ENCODE measurements around the gene HPX.

HPX gene

GRCh38 chr11:6458352-6459098, 17.7 kb upstream of the HPX start:
- no peak for DNase-seq

DNA sequence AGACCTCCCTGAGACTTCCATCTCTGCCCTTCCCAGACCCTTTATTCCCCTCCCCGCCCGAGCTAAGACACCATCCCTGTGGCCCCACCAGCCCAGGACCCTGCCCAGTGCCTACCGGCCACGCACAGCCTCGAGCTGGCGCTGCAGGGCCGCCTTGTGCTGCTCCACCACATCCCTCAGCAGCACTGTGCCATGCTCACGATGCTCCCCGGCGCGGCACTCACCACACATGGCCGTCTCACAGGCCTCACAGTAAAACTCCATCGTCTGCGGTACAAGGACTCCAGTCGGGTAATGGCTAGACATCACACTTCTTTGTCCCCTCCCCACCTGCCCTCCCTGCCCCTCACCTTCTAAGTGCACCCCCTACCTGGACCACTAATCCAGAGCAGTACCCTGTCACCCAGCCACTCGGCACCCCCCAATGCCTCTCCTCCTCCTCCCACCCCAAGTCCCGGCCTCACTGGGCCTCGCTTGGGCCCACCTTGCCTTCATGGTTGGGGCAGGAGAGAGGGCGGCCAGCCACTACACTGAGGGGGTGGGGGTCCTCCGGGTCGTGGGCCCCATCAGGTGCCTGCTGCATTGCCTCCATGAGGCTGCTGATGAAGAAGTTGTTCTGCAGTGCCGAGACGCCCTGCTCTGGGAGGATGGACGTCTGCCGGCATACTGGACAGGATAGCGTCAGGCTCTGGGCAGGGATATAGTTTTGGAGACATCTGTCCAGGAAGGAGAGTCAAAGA, 17.0 kb upstream of the HPX start:
- no peak for DNase-seq

GRCh38 chr11:6456361-6457073, 15.7 kb upstream of the HPX start:
- no peak for DNase-seq

DNA sequence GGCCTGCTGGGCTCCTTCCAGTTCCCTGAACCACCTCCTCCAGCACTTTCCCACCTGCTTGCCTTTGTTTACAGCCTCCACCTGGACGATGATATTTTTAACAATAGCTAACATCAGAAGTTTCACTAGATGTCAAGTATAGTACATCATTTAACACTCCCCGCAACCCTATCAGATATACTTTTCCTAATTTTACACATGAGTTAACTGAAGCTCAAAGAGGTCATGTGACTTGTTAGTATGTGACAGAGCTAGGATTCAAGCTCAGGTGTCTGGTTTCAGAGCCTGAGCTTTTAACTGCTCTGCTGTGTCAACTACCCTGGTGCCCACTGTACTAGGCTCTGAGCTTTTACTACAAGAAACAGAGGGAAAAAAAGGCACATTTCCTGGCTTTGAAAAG, 14.3 kb upstream of the HPX start:
- no peak for DNase-seq

DNA sequence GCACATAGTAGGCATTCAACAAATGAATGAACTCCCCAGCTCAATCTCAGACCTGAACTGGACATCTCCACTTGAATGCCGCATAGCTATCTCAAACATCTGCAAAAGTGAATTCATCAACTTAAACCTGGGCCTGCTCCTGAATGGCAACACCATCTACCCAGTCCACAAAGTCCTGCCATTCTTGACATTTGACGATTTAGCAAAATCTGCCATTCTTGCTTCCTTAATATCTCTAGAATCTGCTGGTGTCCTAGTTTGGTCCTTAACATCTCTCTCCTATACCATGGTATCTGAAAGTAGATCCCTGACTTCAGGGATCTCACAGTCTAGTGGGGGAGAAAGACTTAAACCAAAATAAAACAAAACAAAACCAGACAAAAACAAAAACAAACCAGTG, 12.4 kb upstream of the HPX start:
- no peak for DNase-seq

GRCh38 chr11:6452219-6452618, 11.4 kb upstream of the HPX start:
- no peak for DNase-seq

DNA sequence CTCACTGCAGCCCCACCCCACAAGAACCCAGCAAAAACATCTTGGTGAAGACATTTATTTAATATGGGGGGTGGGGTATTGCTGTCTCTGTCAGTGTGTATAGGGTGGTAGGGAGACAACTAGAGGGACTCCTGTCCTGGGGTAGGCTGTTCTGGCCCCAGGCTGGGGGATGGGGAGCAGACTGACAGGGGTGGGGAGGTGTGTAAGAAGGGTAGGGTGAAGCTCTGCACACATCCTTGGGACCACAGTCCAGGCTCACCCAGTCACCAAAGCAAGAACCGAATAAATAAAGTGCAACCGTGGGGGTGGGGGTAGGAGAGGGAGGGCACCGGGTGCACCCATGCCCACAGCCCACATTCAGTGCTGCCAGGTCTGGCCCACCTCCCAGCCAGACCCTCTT, 7.8 kb upstream of the HPX start:
- no peak for DNase-seq

DNA sequence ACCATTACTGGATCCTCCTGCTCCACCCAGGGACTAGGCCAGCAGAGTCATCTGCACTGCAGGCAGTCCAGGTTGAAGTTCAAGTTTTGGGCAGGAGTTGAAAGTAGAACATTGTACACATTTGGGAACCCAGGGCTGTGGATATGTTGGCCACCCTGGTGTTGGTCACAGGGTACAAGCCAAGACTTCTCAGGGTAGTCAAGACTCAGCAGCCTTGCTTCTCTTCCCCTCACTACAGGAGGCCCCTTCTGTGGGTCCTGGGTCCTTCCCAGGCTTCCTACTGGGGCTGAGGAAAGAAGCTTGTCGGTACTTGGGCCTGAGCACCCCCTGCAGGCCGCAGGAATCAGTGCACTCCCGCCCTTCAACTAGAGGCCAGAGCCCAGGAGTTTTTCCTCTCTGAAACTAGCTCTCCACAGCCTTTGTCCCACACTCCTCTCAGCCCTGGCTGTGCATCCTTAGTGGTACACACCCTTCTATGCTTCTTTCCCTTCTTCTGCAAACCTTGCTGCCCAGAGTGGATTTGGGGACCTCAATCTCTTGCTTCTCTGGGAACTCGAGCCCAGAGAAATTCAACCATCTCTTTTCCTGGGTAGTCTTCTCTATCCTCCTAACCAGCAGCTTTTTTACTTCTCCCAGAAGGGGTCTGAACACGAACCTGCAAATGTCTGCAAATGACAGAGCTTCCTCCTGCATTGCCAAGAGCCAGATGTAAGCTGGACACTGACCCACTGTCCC, 2.6 kb upstream of the HPX start:
- DNase-seq: no peak

- no peak for DNase-seq
These were observed 1.7 kb upstream of the HPX start for GRCh38 chr11:6442441-6442840.

GRCh38 chr11:6438979-6439571, 1.7 kb downstream of the HPX start:
- no peak for DNase-seq

DNA sequence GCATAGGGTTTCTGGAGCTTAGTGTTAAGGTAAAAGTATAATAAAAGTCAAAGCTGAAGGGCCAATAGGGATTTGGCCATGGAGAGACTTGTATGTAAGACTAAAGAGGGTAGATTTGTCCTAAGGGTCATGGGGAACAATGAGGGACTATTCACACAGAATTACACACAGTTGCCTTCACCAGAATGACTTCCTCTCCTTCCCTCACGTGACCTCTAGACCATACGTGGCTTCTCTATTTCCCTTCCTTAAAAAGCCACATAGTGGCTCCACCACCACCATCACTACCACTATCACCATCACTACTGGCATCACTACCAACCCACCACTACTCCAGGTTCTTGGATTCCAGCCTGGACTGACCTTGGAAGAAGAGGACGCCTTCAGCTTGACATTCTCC, 2.8 kb downstream of the HPX start:
- DNase-seq: no peak

- DNase-seq: no peak
These were observed 3.4 kb downstream of the HPX start for GRCh38 chr11:6437423-6437822.

- DNase-seq: no peak
These were observed 6.7 kb downstream of the HPX start for GRCh38 chr11:6433998-6434660.

DNA sequence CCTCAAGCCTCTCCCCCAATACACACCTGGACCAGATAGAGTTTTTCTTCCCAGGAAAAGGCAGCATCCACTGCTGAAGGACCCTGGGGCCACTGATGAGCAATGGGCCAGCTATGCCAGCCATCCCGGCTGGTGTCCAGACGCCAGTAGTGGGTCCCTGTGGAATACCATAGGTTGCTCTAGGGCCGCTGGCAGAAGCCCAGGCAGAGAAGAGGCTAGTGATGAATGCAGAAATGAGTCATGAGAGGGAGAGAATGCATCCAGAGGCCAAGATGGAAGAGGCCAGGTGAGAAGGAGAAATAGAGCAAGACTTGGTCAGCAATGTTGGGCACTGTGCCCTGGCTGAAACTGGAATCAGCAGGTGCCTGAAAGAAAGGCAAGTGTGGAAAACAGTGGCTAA, 8.9 kb downstream of the HPX start:
- no peak for DNase-seq

DNA sequence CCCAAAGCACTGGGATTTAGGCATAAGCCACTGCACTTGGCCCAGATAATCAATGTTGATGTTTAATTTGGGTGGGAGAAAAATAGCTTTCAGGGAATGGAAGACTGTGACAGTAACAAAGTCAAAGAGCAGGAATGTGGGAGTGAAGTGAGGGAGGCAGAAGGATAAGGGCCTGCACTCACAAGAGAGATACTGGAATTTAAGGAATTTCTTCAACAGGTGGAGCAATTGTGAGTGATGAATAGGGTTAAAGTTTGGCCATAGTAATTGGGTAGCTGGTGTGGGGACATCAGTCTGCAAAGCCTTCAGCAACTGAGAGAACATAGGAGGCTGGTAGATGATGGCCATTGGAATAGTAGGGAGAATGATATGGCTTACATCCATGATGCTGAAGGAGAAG, 13.3 kb downstream of the HPX start:
- no peak for DNase-seq

GRCh38 chr11:6420677-6421076, 20.1 kb downstream of the HPX start:
- no peak for DNase-seq

DNA sequence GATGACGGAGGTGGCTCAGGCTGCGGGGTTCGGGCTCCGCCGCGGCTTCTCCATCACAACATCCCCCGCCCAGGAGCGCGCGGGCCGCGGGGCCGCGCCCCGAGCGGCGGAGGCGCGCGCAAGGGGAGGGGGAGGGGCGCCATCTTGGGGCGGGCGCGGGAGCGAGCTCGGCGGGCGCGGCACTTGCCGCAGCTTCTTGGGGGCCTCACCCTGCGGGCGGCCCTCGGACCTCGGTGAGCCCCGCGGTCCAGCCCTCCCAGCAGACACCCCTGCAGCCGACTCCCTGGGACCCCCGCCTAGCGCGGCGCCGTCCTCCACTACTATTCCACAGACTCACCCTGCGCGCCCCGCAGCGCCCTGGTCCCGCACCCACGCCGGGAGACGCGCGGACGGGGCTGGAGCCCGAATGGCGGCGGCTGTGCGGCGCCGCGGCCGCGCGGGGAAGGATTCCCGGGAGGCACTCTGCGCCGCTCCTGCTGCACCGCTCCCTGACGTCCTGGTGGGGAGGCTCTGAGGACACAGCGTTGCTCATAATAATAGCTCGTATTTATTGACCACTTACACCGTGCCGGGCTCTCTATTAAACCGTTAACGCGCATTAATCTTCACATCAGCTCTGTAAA, 21.7 kb downstream of the HPX start, which contains the start of gene APBB1:
APBB1 (minus strand) TSS at position 86 of the 623 bp plus-strand sequence. CDS start 7,747 bp downstream, outside the sequence.
- peak; percentile 55 for DNase-seq

DNA sequence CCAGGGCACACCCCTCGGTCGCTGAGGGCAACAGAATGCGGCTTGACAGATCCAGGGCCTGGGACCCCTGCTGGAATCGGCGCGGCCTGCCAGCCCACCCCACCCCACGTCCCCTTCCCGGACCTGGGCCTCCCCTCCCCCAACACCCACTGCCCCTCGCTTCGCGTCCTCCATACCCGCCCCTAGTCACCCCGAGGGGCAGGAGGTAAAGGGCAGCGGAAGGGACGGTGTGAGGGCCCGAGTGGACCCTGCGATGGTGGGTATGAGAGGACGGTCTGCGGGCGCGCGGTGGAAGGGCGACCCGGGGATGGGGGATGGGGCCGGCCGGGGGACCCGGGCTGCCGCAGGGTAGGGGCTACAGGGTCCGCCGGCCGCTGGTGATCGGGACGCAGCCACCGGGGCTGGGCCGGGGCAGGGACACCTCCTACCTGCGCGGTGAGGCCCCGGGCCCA, 22.2 kb downstream of the HPX start:
- DNase-seq: no peak

- no peak for DNase-seq
These were observed 22.8 kb downstream of the HPX start for GRCh38 chr11:6417907-6418556.

DNA sequence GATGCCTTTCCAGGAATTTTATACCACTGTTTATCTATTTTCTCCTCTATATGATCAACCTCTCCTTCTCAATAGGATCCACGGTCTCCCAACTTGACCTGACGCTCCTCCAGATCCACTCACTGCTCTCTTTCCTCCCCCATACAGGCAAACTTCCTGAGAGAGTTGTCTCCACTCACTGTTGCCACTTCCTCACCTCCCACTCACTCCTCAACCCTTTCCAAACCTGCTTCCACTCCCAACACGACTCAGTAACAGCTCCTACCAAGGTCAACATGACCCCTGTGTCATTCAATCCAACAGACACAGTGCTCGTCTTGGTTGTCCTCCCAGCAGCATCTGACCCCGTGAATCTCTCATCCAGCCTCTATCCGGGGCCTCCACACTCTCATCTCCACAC, 25.0 kb downstream of the HPX start:
- DNase-seq: no peak

GRCh38 chr11:6414874-6415328, 25.9 kb downstream of the HPX start:
- no peak for DNase-seq
